OCI-LY1 (cell line): ENCODE measurements around the gene ADAM17.

Source experiments
- H2AFZ ChIP-seq: fragments of 200-600 bp; sonication (generic), shearing (Covaris generic); 2 replicates; pipeline ENCODE4 v1.6.0; 2014; ENCODE audit warnings: antibody characterized with exemption, mild to moderate bottlenecking, low read length
- H3F3A ChIP-seq: fragments of 200-600 bp; sonication (generic), shearing (Covaris generic); 2 replicates; pipeline ENCODE4 v1.6.0; 2014; ENCODE audit warnings: mild to moderate bottlenecking, antibody characterized with exemption, low read length, moderate library complexity; ENCODE audit not compliant: insufficient read depth
- H3K27ac ChIP-seq: fragments of 200-600 bp; sonication (generic); 2 replicates; pipeline ENCODE4 v1.5.1; 2014; ENCODE audit warnings: low read length, mixed run types, mild to moderate bottlenecking, low read depth; ENCODE audit not compliant: poor library complexity, severe bottlenecking
- H3K27me3 ChIP-seq: fragments of 200-600 bp; sonication (generic); 2 replicates; pipeline ENCODE4 v1.6.0; 2014; ENCODE audit warnings: antibody characterized with exemption, mild to moderate bottlenecking, low read length, moderate library complexity; ENCODE audit not compliant: insufficient read depth
- H3K36me3 ChIP-seq: fragments of 200-600 bp; sonication (generic); 2 replicates; pipeline ENCODE4 v1.6.1; 2014; ENCODE audit warnings: mild to moderate bottlenecking, antibody characterized with exemption, low read length, moderate library complexity, mixed read lengths; ENCODE audit not compliant: insufficient read depth
- H3K4me1 ChIP-seq: fragments of 200-600 bp; sonication (generic); 2 replicates; pipeline ENCODE4 v1.5.1; 2014; ENCODE audit warnings: mild to moderate bottlenecking, low read length, moderate library complexity; ENCODE audit not compliant: insufficient read depth, severe bottlenecking
- H3K4me2 ChIP-seq: fragments of 200-600 bp; sonication (generic), shearing (Covaris generic); 2 replicates; pipeline ENCODE4 v1.6.1; 2014; ENCODE audit warnings: low read length
- H3K4me3 ChIP-seq: fragments of 200-600 bp; sonication (generic); 2 replicates; pipeline ENCODE4 v1.5.1; 2014; ENCODE audit warnings: low read length, low read depth, mild to moderate bottlenecking, mixed read lengths; ENCODE audit not compliant: poor library complexity, severe bottlenecking
- H3K79me2 ChIP-seq: fragments of 200-600 bp; shearing (Covaris generic); 2 replicates; pipeline ENCODE4 v1.6.1; 2016; ENCODE audit warnings: mixed run types, low read length, mixed read lengths; ENCODE audit not compliant: insufficient read depth
- H3K9ac ChIP-seq: fragments of 200-600 bp; sonication (generic), shearing (Covaris generic); 2 replicates; pipeline ENCODE4 v1.6.1; 2014; ENCODE audit warnings: mild to moderate bottlenecking, low read length, mixed read lengths
- H3K9me2 ChIP-seq: fragments of 200-600 bp; sonication (generic), shearing (Covaris generic); 2 replicates; pipeline ENCODE4 v1.6.1; 2014; ENCODE audit warnings: low read depth, mild to moderate bottlenecking, low read length, mixed read lengths
- H3K9me3 ChIP-seq: fragments of 200-600 bp; shearing (Covaris generic); 2 replicates; pipeline ENCODE4 v1.6.1; 2014; ENCODE audit warnings: low read length, mixed read lengths
- H4K20me1 ChIP-seq: fragments of 200-600 bp; sonication (generic), shearing (Covaris generic); 2 replicates; pipeline ENCODE4 v1.6.0; 2016; ENCODE audit warnings: mild to moderate bottlenecking, low read length; ENCODE audit not compliant: insufficient read depth
- CTCF ChIP-seq: fragments of 200-600 bp; sonication (generic), shearing (Covaris generic); IDR thresholded peaks from 2 replicates; pipeline ENCODE4 v1.5.1; 2017; ENCODE audit warnings: mild to moderate bottlenecking, antibody characterized with exemption, low read length, moderate library complexity, mixed read lengths
- EZH2 ChIP-seq: fragments of 200-600 bp; sonication (generic), shearing (Covaris generic); IDR thresholded peaks from 2 replicates; pipeline ENCODE4 v1.8.0; 2017; ENCODE audit warnings: borderline replicate concordance, mixed run types, mild to moderate bottlenecking, antibody characterized with exemption, low read length, moderate library complexity, mixed read lengths

ADAM17 gene

GRCh38 chr2:9545502-9545901 is 10.1 kb downstream of the ADAM17 start:
- Histone ChIP-seq H3K79me2 (peaks cover 54% of the 10 kb centered on the region), H3K36me3 (peaks cover 22% of the 10 kb centered on the region), H3K9me3 (no peaks in the 10 kb centered on the region), H2AFZ (no peak overlapping the region), H3K4me3 (peak overlapping the region; percentile 47), H4K20me1 (no peaks in the 10 kb centered on the region), H3K27ac (peak overlapping the region; percentile 97), H3F3A (peaks cover 4% of the 10 kb centered on the region; the same call in 1 of the 2 replicates), H3K9ac (peak overlapping the region; percentile 54), H3K4me2 (peak overlapping the region; percentile 85), H3K9me2 (no peaks in the 10 kb centered on the region), H3K4me1 (peaks cover 96% of the 10 kb centered on the region), H3K27me3 (no peaks in the 10 kb centered on the region)
- TF ChIP-seq CTCF: no peak
- TF ChIP-seq EZH2: no peak

- H3K79me2 ChIP-seq: peaks cover 62% of the 10 kb centered on the region
- no peaks in the 10 kb centered on the region for H3K27me3 ChIP-seq
- H3K4me2 ChIP-seq: peak overlapping the region; percentile 85
- peaks cover under 1% of the 10 kb centered on the region; the same call in 1 of the 2 replicates for H3F3A ChIP-seq
- H3K36me3 ChIP-seq: peaks cover 22% of the 10 kb centered on the region
- peak overlapping the region; percentile 47 for H3K4me3 ChIP-seq
- peaks cover 96% of the 10 kb centered on the region for H3K4me1 ChIP-seq
- peak overlapping the region; percentile 97 for H3K27ac ChIP-seq
- H3K9ac ChIP-seq: peak overlapping the region; percentile 44; the same call in 1 of the 2 replicates
- TF ChIP-seq CTCF (no peak), EZH2 (no peak)
- H3K9me2 ChIP-seq: no peaks in the 10 kb centered on the region
- no peak overlapping the region for H2AFZ ChIP-seq
- no peaks in the 10 kb centered on the region for H4K20me1 ChIP-seq
- H3K9me3 ChIP-seq: no peaks in the 10 kb centered on the region
Observed at GRCh38 chr2:9543557-9543956, 12.1 kb downstream of the ADAM17 start.

GRCh38 chr2:9539531-9539930 is 16.1 kb downstream of the ADAM17 start:
- peak overlapping the region; percentile 3 for H3K4me3 ChIP-seq
- H3K4me2 ChIP-seq: peak overlapping the region; percentile 29; the same call in 1 of the 2 replicates
- peaks cover 70% of the 10 kb centered on the region for H3K4me1 ChIP-seq
- no peaks in the 10 kb centered on the region for H4K20me1 ChIP-seq
- peaks cover 45% of the 10 kb centered on the region for H3K79me2 ChIP-seq
- no peaks in the 10 kb centered on the region for H3F3A ChIP-seq
- H3K9ac ChIP-seq: peak overlapping the region; percentile 5; the same call in 1 of the 2 replicates
- H3K36me3 ChIP-seq: peaks cover 42% of the 10 kb centered on the region
- H3K27ac ChIP-seq: peak overlapping the region; percentile 46
- H2AFZ ChIP-seq: no peak overlapping the region
- TF ChIP-seq CTCF (no peak), EZH2 (no peak)
- H3K27me3 ChIP-seq: no peaks in the 10 kb centered on the region
- no peaks in the 10 kb centered on the region for H3K9me2 ChIP-seq
- no peaks in the 10 kb centered on the region for H3K9me3 ChIP-seq
